ENCODE measurements around the gene MYOZ3. TPM values are rescaled to one million over a fixed set of nuclear protein-coding genes. Genes with fewer than 3 reads are reported as not detected.

MYOZ3 gene
- total RNA-seq, 2 experiments from 2014 or later: 0.30 to 0.32 TPM

GRCh38 chr5:150628936-150629485, 32.0 kb upstream of the MYOZ3 start:
- CTCF ChIA-PET: no interaction called here

GRCh38 chr5:150630016-150630415, 31.0 kb upstream of the MYOZ3 start:
- DNase-seq (no peak), ATAC-seq (no peak)
- intact Hi-C loops (cut with DNase I, micrococcal nuclease): no loop called here
- Mint-ChIP-seq H3K36me3 (ENCODE audit: low read depth) (no peaks in the 10 kb centered on the region), H3K9me3 (ENCODE audit: low read depth) (no peaks in the 10 kb centered on the region), H3K4me3 (no peak overlapping the region), H3K27me3 (peaks cover 6% of the 10 kb centered on the region), H3K27ac (no peak overlapping the region), H3K4me1 (no peaks in the 10 kb centered on the region)
- ChIA-PET CTCF (no interaction called here), POLR2A (no interaction called here)

More at GRCh38 chr5:150628936-150629485, 32.0 kb upstream of the MYOZ3 start:
- Mint-ChIP-seq H3K27ac (no peak overlapping the region), H3K4me1 (peaks cover 4% of the 10 kb centered on the region), H3K36me3 (ENCODE audit: low read depth) (no peaks in the 10 kb centered on the region), H3K27me3 (peaks cover 10% of the 10 kb centered on the region), H3K4me3 (no peak overlapping the region), H3K9me3 (ENCODE audit: low read depth) (no peaks in the 10 kb centered on the region)
- POLR2A ChIA-PET: interaction anchor here (0.6 kb wide), 1 partner anchor 110 kb away, joined by 3 read pairs; no protein-coding TSS in a partner anchor
- DNase-seq (no peak), ATAC-seq (no peak)
- intact Hi-C loops (cut with DNase I, micrococcal nuclease): no loop called here

GRCh38 chr5:150630461-150631325, 30.4 kb upstream of the MYOZ3 start:
- CTCF ChIA-PET: interaction anchor here (0.9 kb wide), 1 partner anchor 25 kb away, joined by 3 read pairs; no protein-coding TSS in a partner anchor

GRCh38 chr5:150631326-150631701, 29.7 kb upstream of the MYOZ3 start:
- no peak for ATAC-seq
- CTCF ChIA-PET: interaction anchor here (0.9 kb wide), 1 partner anchor 24 kb away, joined by 3 read pairs; no protein-coding TSS in a partner anchor

More at GRCh38 chr5:150630461-150631325, 30.4 kb upstream of the MYOZ3 start:
- DNase-seq (no peak), ATAC-seq (no peak)
- POLR2A ChIA-PET: no interaction called here
- Mint-ChIP-seq H3K36me3 (ENCODE audit: low read depth) (no peaks in the 10 kb centered on the region), H3K27me3 (peaks cover 7% of the 10 kb centered on the region), H3K9me3 (ENCODE audit: low read depth) (no peaks in the 10 kb centered on the region), H3K27ac (no peak overlapping the region), H3K4me1 (no peaks in the 10 kb centered on the region), H3K4me3 (no peak overlapping the region)
- intact Hi-C loops (cut with DNase I, micrococcal nuclease): no loop called here

GRCh38 chr5:150632305-150633160, 28.5 kb upstream of the MYOZ3 start:
- CTCF ChIA-PET: interaction anchor here (0.7 kb wide), 1 partner anchor 218 kb away, joined by 3 read pairs; no protein-coding TSS in a partner anchor
- Mint-ChIP-seq H3K36me3 (ENCODE audit: low read depth) (no peaks in the 10 kb centered on the region), H3K9me3 (ENCODE audit: low read depth) (no peaks in the 10 kb centered on the region), H3K4me3 (no peak overlapping the region), H3K27me3 (peaks cover 11% of the 10 kb centered on the region), H3K27ac (no peak overlapping the region), H3K4me1 (no peaks in the 10 kb centered on the region)
- ATAC-seq (no peak), DNase-seq (no peak)
- intact Hi-C loops (cut with DNase I, micrococcal nuclease): no loop called here
- POLR2A ChIA-PET: no interaction called here

More at GRCh38 chr5:150631326-150631701, 29.7 kb upstream of the MYOZ3 start:
- no peak for DNase-seq
- H3K27ac Mint-ChIP-seq: no peak overlapping the region
- no peaks in the 10 kb centered on the region for H3K4me1 Mint-ChIP-seq
- POLR2A ChIA-PET: no interaction called here
- peaks cover 10% of the 10 kb centered on the region for H3K27me3 Mint-ChIP-seq
- no peaks in the 10 kb centered on the region for H3K36me3 Mint-ChIP-seq (ENCODE audit: low read depth)
- intact Hi-C loops (cut with DNase I, micrococcal nuclease): no loop called here
- H3K4me3 Mint-ChIP-seq: no peak overlapping the region
- H3K9me3 Mint-ChIP-seq (ENCODE audit: low read depth): no peaks in the 10 kb centered on the region

- ATAC-seq (no peak), DNase-seq (no peak)
- Mint-ChIP-seq H3K4me1 (no peaks in the 10 kb centered on the region), H3K27ac (no peak overlapping the region), H3K27me3 (peaks cover 15% of the 10 kb centered on the region), H3K4me3 (no peak overlapping the region), H3K36me3 (ENCODE audit: low read depth) (no peaks in the 10 kb centered on the region), H3K9me3 (ENCODE audit: low read depth) (no peaks in the 10 kb centered on the region)
- ChIA-PET CTCF (no interaction called here), POLR2A (no interaction called here)
- intact Hi-C loops (cut with DNase I, micrococcal nuclease): no loop called here
Observed at GRCh38 chr5:150633429-150633828, 27.6 kb upstream of the MYOZ3 start.

GRCh38 chr5:150636391-150637244, 24.4 kb upstream of the MYOZ3 start:
- intact Hi-C loops (cut with DNase I, micrococcal nuclease): no loop called here
- Mint-ChIP-seq H3K27me3 (peaks cover 15% of the 10 kb centered on the region), H3K4me1 (no peaks in the 10 kb centered on the region), H3K9me3 (ENCODE audit: low read depth) (no peaks in the 10 kb centered on the region), H3K27ac (no peak overlapping the region), H3K4me3 (no peak overlapping the region), H3K36me3 (ENCODE audit: low read depth) (no peaks in the 10 kb centered on the region)
- ChIA-PET CTCF (no interaction called here), POLR2A (no interaction called here)
- ATAC-seq (no peak), DNase-seq (no peak)

GRCh38 chr5:150637245-150638052, 23.6 kb upstream of the MYOZ3 start:
- DNase-seq (no peak), ATAC-seq (no peak)
- H3K9me3 Mint-ChIP-seq (ENCODE audit: low read depth): no peaks in the 10 kb centered on the region
- H3K27ac Mint-ChIP-seq: no peak overlapping the region
- H3K4me3 Mint-ChIP-seq: no peak overlapping the region
- POLR2A ChIA-PET: interaction anchor here (0.7 kb wide), 1 partner anchor 774 kb away, joined by 3 read pairs; no protein-coding TSS in a partner anchor
- intact Hi-C loops (cut with DNase I, micrococcal nuclease): no loop called here
- no peaks in the 10 kb centered on the region for H3K4me1 Mint-ChIP-seq
- no peaks in the 10 kb centered on the region for H3K36me3 Mint-ChIP-seq (ENCODE audit: low read depth)
- CTCF ChIA-PET: interaction anchor here (0.5 kb wide), 1 partner anchor 51 kb away, joined by 3 read pairs; no protein-coding TSS in a partner anchor
- peaks cover 15% of the 10 kb centered on the region for H3K27me3 Mint-ChIP-seq

GRCh38 chr5:150638053-150638444, 23.0 kb upstream of the MYOZ3 start:
- DNase-seq (no peak), ATAC-seq (no peak)
- H3K9me3 Mint-ChIP-seq (ENCODE audit: low read depth): no peaks in the 10 kb centered on the region
- H3K27me3 Mint-ChIP-seq: peaks cover 15% of the 10 kb centered on the region
- ChIA-PET CTCF (interaction anchor here (0.5 to 0.6 kb wide), 2 partner anchors 50 to 228 kb away, joined by 3 read pairs; no protein-coding TSS in a partner anchor), POLR2A (interaction anchor here (0.7 kb wide), 1 partner anchor 774 kb away, joined by 3 read pairs; no protein-coding TSS in a partner anchor)
- H3K36me3 Mint-ChIP-seq (ENCODE audit: low read depth): no peaks in the 10 kb centered on the region
- no peak overlapping the region for H3K27ac Mint-ChIP-seq
- intact Hi-C loops (cut with DNase I, micrococcal nuclease): no loop called here
- H3K4me1 Mint-ChIP-seq: no peaks in the 10 kb centered on the region
- no peak overlapping the region for H3K4me3 Mint-ChIP-seq

All from activated CD4-positive, alpha-beta T cell treated with anti-CD3 and anti-CD28 coated beads for 36 hours (primary cell).